ENCODE results near the gene OSCAR.
"Not testable (repeated sequence)": the region's sequence is repeated elsewhere in the genome, so short reads cannot be mapped to it uniquely, and the experiment has no call there.

OSCAR gene

GRCh38 chr19:54108496-54108895 lies 7.9 kb upstream of the OSCAR start:
- Histone ChIP-seq H3K27ac (no peak overlapping the region), H3K4me3 (no peak overlapping the region)
- no peak for TF ChIP-seq CTCF (IDR thresholded peaks at IDR 0.05)
- no peak for DNase-seq (ENCODE audit: low spot score)

- no peak for TF ChIP-seq CTCF (IDR thresholded peaks at IDR 0.05)
- no peak overlapping the region for H3K27ac ChIP-seq
- no peak overlapping the region for H3K4me3 ChIP-seq
- DNase-seq (ENCODE audit: low spot score): peak; percentile 47
These were observed 7.4 kb upstream of the OSCAR start for GRCh38 chr19:54107876-54108490.

GRCh38 chr19:54106716-54107115 lies 6.1 kb upstream of the OSCAR start:
- H3K27ac ChIP-seq: no peak overlapping the region
- no peak overlapping the region for H3K4me3 ChIP-seq
- no peak for DNase-seq (ENCODE audit: low spot score)
- TF ChIP-seq CTCF (IDR thresholded peaks at IDR 0.05): no peak

- no peak overlapping the region for H3K4me3 ChIP-seq
- H3K27ac ChIP-seq: no peak overlapping the region
- DNase-seq (ENCODE audit: low spot score): no peak
- no peak for TF ChIP-seq CTCF (IDR thresholded peaks at IDR 0.05)
These were observed 5.2 kb upstream of the OSCAR start for GRCh38 chr19:54105796-54106195.

- H3K27ac ChIP-seq: no peak overlapping the region
- no peak overlapping the region for H3K4me3 ChIP-seq
- no peak for TF ChIP-seq CTCF (IDR thresholded peaks at IDR 0.05)
- no peak for DNase-seq (ENCODE audit: low spot score)
These were observed 4.6 kb upstream of the OSCAR start for GRCh38 chr19:54104998-54105715.

GRCh38 chr19:54102421-54103169 lies 2.0 kb upstream of the OSCAR start, which contains the start of gene NDUFA3:
TSS of gene NDUFA3 (plus strand) at chr19:54102855. CDS start at chr19:54102879, 24 bp downstream.
- Histone ChIP-seq H3K27ac (peak within 1 kb of the TSS; percentile 80 to 82), H3K4me3 (peak within 1 kb of the TSS; percentile 95)
- peak; percentile 98 for DNase-seq (ENCODE audit: low spot score)

GRCh38 chr19:54099903-54100255 lies 724 bp downstream of the OSCAR start:
- not testable (repeated sequence) for DNase-seq (ENCODE audit: low spot score); H3K27ac ChIP-seq; H3K4me3 ChIP-seq

More at GRCh38 chr19:54102421-54103169, 2.0 kb upstream of the OSCAR start, which contains the start of gene NDUFA3:
- TF ChIP-seq CTCF (IDR thresholded peaks at IDR 0.05): no peak
